Heart left ventricle (tissue), 16 donors: ENCODE data around the gene CKS1B. TPM values are rescaled to one million over a fixed set of nuclear protein-coding genes. Genes with fewer than 3 reads are reported as not detected.
"Not testable (repeated sequence)": the region's sequence is repeated elsewhere in the genome, so short reads cannot be mapped to it uniquely, and the experiment has no call there.

Source experiments
- ATAC-seq, 4 donors: fragments of 200-7000 bp; cut with Tn5 transposase; one replicate each; pipeline ENCODE4 v1.9.1; 2020 to 2022; ENCODE audit warnings: moderate library complexity in 4 of 4, mild to moderate bottlenecking in 3 of 4, moderate number of reproducible peaks in 1 of 4
- DNase-seq, 5 donors: peaks; one replicate each; pipeline ENCODE4 v3.0.0-alpha.2; 2020
- H3K27ac ChIP-seq, 12 donors: fragments of 200-600 bp; sonication (generic) in 4 of 12; one replicate each; pipeline versions ENCODE4 v1.5.0 to v1.8.0; 2016 to 2022; ENCODE audit warnings: mild to moderate bottlenecking in 2 of 12
- H3K27me3 ChIP-seq, 9 donors: fragments of 200-600 bp; sonication (generic) in 2 of 9; one replicate each; pipeline versions ENCODE4 v1.5.1 to v1.8.0; 2016 to 2022; ENCODE audit warnings: mild to moderate bottlenecking in 3 of 9
- H3K36me3 ChIP-seq, 9 donors: fragments of 200-600 bp; sonication (generic) in 2 of 9; one replicate each; pipeline versions ENCODE4 v1.5.0 to v1.8.0; 2018 to 2022; ENCODE audit warnings: mild to moderate bottlenecking in 2 of 9
- H3K4me1 ChIP-seq, 12 donors: fragments of 200-600 bp; sonication (generic) in 4 of 12; one replicate each; pipeline versions ENCODE4 v1.5.0 to v1.8.0; 2016 to 2022; ENCODE audit warnings: mild to moderate bottlenecking in 3 of 12
- H3K4me3 ChIP-seq, 12 donors: fragments of 200-600 bp; sonication (generic) in 4 of 12; one replicate each; pipeline versions ENCODE4 v1.5.0 to v1.8.0; 2017 to 2022; ENCODE audit warnings: mild to moderate bottlenecking in 9 of 12, moderate library complexity in 4 of 12
- H3K9me3 ChIP-seq, 12 donors: fragments of 200-600 bp; sonication (generic) in 4 of 12; one replicate each; pipeline versions ENCODE4 v1.5.0 to v1.8.0; 2016 to 2022; ENCODE audit warnings: mild to moderate bottlenecking in 1 of 12
- POLR2A ChIP-seq, 2 donors: fragments of 450-650 bp; IDR thresholded peaks; one replicate each; pipeline ENCODE4 v1.6.1; 2017; ENCODE audit warnings: antibody characterized with exemption in 2 of 2, mild to moderate bottlenecking in 2 of 2, moderate library complexity in 2 of 2
- WGBS, 4 donors: extraction: QIAGEN DNeasy Blood & Tissue Kit in 2 of 4; methylation state at CpG; one replicate each; pipeline versions ENCODE4 v1.1.5 to v1.1.7; 2013 to 2018; 5-methylcytosine and 5-hydroxymethylcytosine counted together
- intact Hi-C, 10 donors: fragments of 100-400 bp; cut with DNase I; formaldehyde crosslinking; loops; one replicate each; pipeline versions ENCODE4 v1.11.1 to v1.14.2; 2022
- polyA plus RNA-seq, 2 donors: library from polyadenylated mRNA; stranded (reverse); fragments of 200-250 nt; gene quantifications; one replicate each; pipeline ENCODE4 v1.2.3, GENCODE V29; 2013
- total RNA-seq, 9 donors: library from RNA; depleted of rRNA in 2 of 9; stranded (reverse); fragments of >200 nt in 2 of 9; fragmentation: NEBNext Ultra II Directional in 3 of 9; extraction: Animal tissue kit (Norgen Biotek cat#: 25700) in 3 of 9; gene quantifications; one replicate each; pipeline versions ENCODE4 v1.1.0 to v1.2.4, GENCODE V29; 2016 to 2023
- TF ChIP-seq, protein P1 (sequence below), 12 donors: fragments of 200-600 bp; sonication (generic) in 4 of 12; IDR thresholded peaks; one replicate each; pipeline versions ENCODE4 v1.5.0 to v1.8.0; 2018 to 2022; ENCODE audit warnings: antibody characterized with exemption in 12 of 12, mild to moderate bottlenecking in 5 of 12
- donor health status: ischemic (EF 13 %, LVEDD 7.1; RV severe dilation, severe dysfunction).
- donor health status: healthy with polysubstance abuse.
- donor health status: DM: no; HTN: yes; CAD: no.
- donor health status: DM: no; HTN: no; CAD: no.
- donor health status: ischemic (EF 25% LVEDD 6.9; RV normal size, moderate dysfunction).
- donor health status: ischemic (EF 25% LVEDD 5.7; RV mildly dilated, moderate dysfunction).
- donor health status: healthy.
- donor health status: DM: yes; HTN: yes; CAD: no.
- donor health status: ischemic (EF 35%, LVEDD 5.7; RV mildly dilated, moderate dysfunction).
- donor health status: nonischemic (EF 11% LVEDD 7.7; RV severe dilation, severe dysfunction).
- donor health status: DM: yes; HTN: yes; CAD: no.
- donor health status: PGD.
- donor health status: ischemic (EF 29% LVEDD 5.4; RV normal size, mild dysfunction).
- donor health status: nonischemic (EF 23%, LVEDD 6.1; RV moderate dilation, normal function).

The CKS1B gene
- total and polyA plus RNA-seq, 11 donors: 6.8 to 48.9 (median 16.7) TPM

DNA sequence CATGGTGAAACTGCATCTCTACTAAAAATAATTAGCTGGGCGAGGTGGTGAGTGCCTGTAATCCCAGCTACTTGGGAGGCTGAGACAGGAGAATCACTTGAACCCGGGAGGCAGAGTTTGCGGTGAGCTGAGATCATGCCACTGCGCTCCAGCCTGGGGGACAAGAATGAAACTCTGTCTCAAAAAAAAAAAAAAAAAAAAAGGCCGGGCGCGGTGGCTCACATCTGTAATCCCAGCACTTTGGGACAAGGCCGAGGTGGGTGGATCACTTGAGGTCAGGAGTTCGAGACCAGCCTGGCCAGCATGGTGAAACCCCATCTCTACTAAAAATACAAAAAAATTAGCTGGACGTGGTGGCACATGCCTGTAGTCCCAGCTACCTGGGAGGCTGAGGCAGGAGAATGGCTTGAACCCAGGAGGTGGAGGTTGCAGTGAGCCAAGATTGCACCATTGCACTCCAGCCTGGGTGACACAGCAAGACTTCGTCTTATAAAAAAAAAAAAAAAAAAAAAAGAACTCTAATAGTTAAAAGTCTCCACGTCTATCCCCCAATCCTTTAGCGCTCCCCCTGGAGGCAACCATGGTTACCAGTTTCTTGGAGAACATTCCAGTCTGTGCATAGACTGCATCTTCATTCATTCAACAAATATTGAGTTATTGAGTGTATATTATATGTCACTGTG, 21.0 kb downstream of the CKS1B start:
- not testable (repeated sequence) for ATAC-seq

DNA sequence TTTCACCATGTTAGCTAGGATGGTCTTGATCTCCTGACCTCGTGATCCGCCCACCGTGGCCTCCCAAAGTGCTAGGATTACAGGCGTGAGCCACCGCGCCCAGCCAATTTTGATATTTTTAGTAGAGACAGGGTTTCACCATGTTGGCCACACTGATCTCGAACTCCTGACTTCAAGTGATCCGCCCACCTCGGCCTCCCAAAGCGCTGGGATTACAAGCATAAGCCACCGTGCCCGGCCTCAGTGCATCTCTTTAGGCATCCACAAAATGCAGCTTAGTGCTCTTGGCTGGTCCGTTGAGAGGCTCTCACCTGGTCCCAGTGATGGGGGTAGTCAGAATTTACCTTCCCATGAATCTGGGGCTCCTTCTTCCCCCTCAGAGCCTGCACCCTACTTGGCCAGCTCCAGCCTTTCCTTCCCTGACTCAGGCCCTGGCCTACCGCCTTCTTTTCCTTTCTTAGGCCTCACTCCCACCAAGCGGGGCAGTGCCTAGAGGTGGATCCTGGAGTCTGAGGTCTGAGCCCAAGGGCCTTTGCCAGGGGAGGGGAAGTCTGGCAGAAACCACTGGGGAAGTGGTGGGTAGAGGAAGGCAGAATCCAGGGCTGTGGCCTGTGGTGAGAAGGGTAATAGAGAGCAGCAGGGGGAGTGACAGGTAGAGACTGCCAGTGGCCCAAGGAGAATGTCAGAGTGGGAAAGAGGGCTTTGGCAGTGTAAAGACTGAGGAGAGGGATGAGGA, 22.7 kb downstream of the CKS1B start:
- TF ChIP-seq, protein P1, sequence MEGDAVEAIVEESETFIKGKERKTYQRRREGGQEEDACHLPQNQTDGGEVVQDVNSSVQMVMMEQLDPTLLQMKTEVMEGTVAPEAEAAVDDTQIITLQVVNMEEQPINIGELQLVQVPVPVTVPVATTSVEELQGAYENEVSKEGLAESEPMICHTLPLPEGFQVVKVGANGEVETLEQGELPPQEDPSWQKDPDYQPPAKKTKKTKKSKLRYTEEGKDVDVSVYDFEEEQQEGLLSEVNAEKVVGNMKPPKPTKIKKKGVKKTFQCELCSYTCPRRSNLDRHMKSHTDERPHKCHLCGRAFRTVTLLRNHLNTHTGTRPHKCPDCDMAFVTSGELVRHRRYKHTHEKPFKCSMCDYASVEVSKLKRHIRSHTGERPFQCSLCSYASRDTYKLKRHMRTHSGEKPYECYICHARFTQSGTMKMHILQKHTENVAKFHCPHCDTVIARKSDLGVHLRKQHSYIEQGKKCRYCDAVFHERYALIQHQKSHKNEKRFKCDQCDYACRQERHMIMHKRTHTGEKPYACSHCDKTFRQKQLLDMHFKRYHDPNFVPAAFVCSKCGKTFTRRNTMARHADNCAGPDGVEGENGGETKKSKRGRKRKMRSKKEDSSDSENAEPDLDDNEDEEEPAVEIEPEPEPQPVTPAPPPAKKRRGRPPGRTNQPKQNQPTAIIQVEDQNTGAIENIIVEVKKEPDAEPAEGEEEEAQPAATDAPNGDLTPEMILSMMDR (IDR thresholded peaks at IDR 0.05): no peak
- no peak for TF ChIP-seq POLR2A (IDR thresholded peaks at IDR 0.05)
- no peaks in the 10 kb centered on the region for H3K9me3 ChIP-seq
- WGBS, 4 donors: 81 to 89% (median 85%) methylated on average over 15 of the region's 15 CpGs
- no peaks in the 10 kb centered on the region for H3K27me3 ChIP-seq
- peaks cover 0 to 10% (median 0%) of the 10 kb centered on the region in 9 donors for H3K36me3 ChIP-seq
- H3K27ac ChIP-seq: no peak overlapping the region
- DNase-seq: no peak
- no peak overlapping the region for H3K4me3 ChIP-seq
- ATAC-seq: no peak
- intact Hi-C loops: loop anchor here in 6 of 10 donors (5.0 kb wide), 1 partner anchor 35 kb away; the partner anchor contains the start of gene PYGO2 (in 6 of the 6)
- peaks cover 0 to 45% (median 16%) of the 10 kb centered on the region in 12 donors for H3K4me1 ChIP-seq

More for the DNA sequence above, 21.0 kb downstream of the CKS1B start:
- not testable (repeated sequence) for H3K4me3 ChIP-seq, H3K27me3 ChIP-seq, H3K27ac ChIP-seq, H3K9me3 ChIP-seq
- H3K4me1 ChIP-seq: peaks cover 0 to 45% (median 16%) of the 10 kb centered on the region in 12 donors
- DNase-seq: peak in 2 of 5 donors; percentile 51 to 65
- TF ChIP-seq, protein P1 (IDR thresholded peaks at IDR 0.05): peak; percentile 23 to 64 (median 40)
- peaks cover 0 to 24% (median 11%) of the 10 kb centered on the region in 9 donors for H3K36me3 ChIP-seq
- 59 to 62% (median 60%) methylated on average over 13 of the region's 13 CpGs for WGBS, 4 donors
- intact Hi-C loops: loop anchor here in 6 of 10 donors (5.0 kb wide), 1 partner anchor 33 kb away; the partner anchor contains the start of gene PYGO2 (in 6 of the 6)

DNA sequence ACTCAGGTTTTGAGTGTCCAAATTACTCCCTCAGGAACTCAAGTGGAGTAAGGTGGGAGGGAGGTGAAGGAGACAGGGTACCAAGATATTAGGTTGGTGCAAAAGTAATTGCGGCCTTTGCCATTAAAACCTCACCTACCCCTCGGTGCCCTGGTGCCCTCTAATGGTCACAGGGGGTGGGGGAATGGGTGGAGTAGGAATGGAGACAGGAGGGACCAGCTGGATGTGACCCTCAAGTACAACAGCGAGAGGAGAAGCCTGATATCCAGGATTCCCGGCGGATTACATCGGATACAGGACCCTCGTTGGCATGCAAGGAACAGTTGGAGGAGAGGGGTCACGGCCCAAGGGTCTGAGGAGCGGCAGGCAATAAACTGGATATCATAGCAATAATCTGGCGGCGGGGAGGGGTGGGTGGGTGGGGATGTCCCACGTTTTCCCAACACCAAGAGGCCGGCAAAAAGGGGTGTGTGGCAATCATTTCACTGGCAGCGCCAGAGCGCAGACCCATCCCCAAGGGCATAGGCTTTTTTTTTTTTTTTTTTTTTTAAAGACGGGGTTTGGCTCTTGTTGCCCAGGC, 23.8 kb downstream of the CKS1B start:
- peak overlapping the region in 1 of 12 donors; percentile 95 for H3K27ac ChIP-seq
- no peak for DNase-seq
- no peaks in the 10 kb centered on the region for H3K9me3 ChIP-seq
- intact Hi-C loops: loop anchor here in 6 of 10 donors (2.0 to 5.0 kb wide), 2 partner anchors 13 to 36 kb away; partner anchors contain the start of gene PYGO2 (in 6 of the 6)
- H3K27me3 ChIP-seq: no peaks in the 10 kb centered on the region
- H3K4me3 ChIP-seq: no peak overlapping the region
- no peak for TF ChIP-seq POLR2A (IDR thresholded peaks at IDR 0.05)
- TF ChIP-seq, protein P1 (IDR thresholded peaks at IDR 0.05): no peak
- no peaks in the 10 kb centered on the region for H3K36me3 ChIP-seq
- H3K4me1 ChIP-seq: peaks cover 0 to 42% (median 16%) of the 10 kb centered on the region in 12 donors
- WGBS, 4 donors: 73 to 77% (median 76%) methylated on average over 16 of the region's 16 CpGs
- no peak for ATAC-seq
